ENCODE data around the gene TMEM254. TPM values are rescaled to one million over a fixed set of nuclear protein-coding genes. Genes with fewer than 3 reads are reported as not detected.
A peak's percentile ranks its signal among the peaks of the same experiment; 100 is the strongest.
"Not testable (repeated sequence)": the region's sequence is repeated elsewhere in the genome, so short reads cannot be mapped to it uniquely, and the experiment has no call there.

Gene TMEM254
- total RNA-seq, 1 donor from 2014 or later: 14.7 TPM

GRCh38 chr10:80041162-80041561, 37.3 kb upstream of the TMEM254 start:
- no peak overlapping the region for H3K4me3 Mint-ChIP-seq
- no peak for TF ChIP-seq CTCF (IDR thresholded peaks at IDR 0.05)
- no peak for ATAC-seq (ENCODE audit: low read depth)
- DNase-seq: no peak
- H3K4me1 Mint-ChIP-seq: peaks cover 4% of the 10 kb centered on the region
- H3K36me3 Mint-ChIP-seq (ENCODE audit: low read depth): no peaks in the 10 kb centered on the region
- intact Hi-C loops (cut with micrococcal nuclease): no loop called here
- peaks cover 1% of the 10 kb centered on the region for H3K27me3 Mint-ChIP-seq
- no peaks in the 10 kb centered on the region for H3K9me3 Mint-ChIP-seq
- CTCF ChIA-PET: no interaction called here
- no peak overlapping the region for H3K27ac Mint-ChIP-seq
- POLR2A ChIA-PET: no interaction called here

- ATAC-seq (ENCODE audit: low read depth); POLR2A ChIA-PET; H3K36me3 Mint-ChIP-seq (ENCODE audit: low read depth); H3K4me3 Mint-ChIP-seq; H3K9me3 Mint-ChIP-seq; H3K27ac Mint-ChIP-seq; DNase-seq; H3K27me3 Mint-ChIP-seq; H3K4me1 Mint-ChIP-seq: not testable (repeated sequence)
- intact Hi-C loops (cut with micrococcal nuclease): loop anchor here (2.0 to 5.0 kb wide), 2 partner anchors 16 to 268 kb away; no protein-coding TSS in a partner anchor
- CTCF ChIA-PET: interaction anchor here (1.0 to 4.6 kb wide), 5 partner anchors 13 to 130 kb away, joined by 3 to 18 read pairs (median 11); no protein-coding TSS in a partner anchor
These were observed 33.5 kb upstream of the TMEM254 start for GRCh38 chr10:80044935-80045334.

GRCh38 chr10:80046629-80047441, 31.6 kb upstream of the TMEM254 start:
- peak; percentile 73 for TF ChIP-seq CTCF (IDR thresholded peaks at IDR 0.05)
- intact Hi-C loops (cut with micrococcal nuclease): loop anchor here (1.0 to 5.0 kb wide), 5 partner anchors 133 to 510 kb away; no protein-coding TSS in a partner anchor
- Mint-ChIP-seq H3K27ac (no peak overlapping the region), H3K4me1 (peaks cover 10% of the 10 kb centered on the region), H3K27me3 (no peaks in the 10 kb centered on the region), H3K9me3 (no peaks in the 10 kb centered on the region), H3K36me3 (ENCODE audit: low read depth) (no peaks in the 10 kb centered on the region), H3K4me3 (no peak overlapping the region)
- DNase-seq (peak; percentile 59), ATAC-seq (ENCODE audit: low read depth) (peak; percentile 84)
- POLR2A ChIA-PET: interaction anchor here (0.9 kb wide), 1 partner anchor 12 kb away, joined by 3 read pairs; no protein-coding TSS in a partner anchor
- CTCF ChIA-PET: interaction anchor here (0.9 to 4.6 kb wide), 11 partner anchors 11 to 510 kb away, joined by 3 to 18 read pairs (median 4); no protein-coding TSS in a partner anchor

DNA sequence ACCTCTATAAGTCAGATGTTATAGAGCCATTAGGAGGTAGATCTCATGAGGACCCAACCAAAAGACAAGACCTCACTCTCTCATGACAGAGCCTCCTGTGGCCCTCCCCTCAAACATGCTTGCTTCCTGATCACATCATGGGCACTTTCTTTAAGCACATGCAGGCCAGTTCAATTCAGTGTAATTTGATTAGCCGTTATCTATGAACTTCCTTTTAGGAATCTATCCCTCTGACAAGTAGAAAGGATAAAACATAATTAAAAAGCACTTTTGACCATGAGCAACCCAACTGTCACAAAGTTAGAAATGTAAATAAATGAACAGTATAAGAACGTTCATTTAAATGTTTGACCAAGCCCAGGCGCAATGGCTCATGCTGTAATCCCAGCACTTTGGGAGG, 27.7 kb upstream of the TMEM254 start:
- H3K27ac Mint-ChIP-seq: no peak overlapping the region
- no peak overlapping the region for H3K4me3 Mint-ChIP-seq
- TF ChIP-seq CTCF (IDR thresholded peaks at IDR 0.05): no peak
- peaks cover 6% of the 10 kb centered on the region for H3K4me1 Mint-ChIP-seq
- ATAC-seq (ENCODE audit: low read depth): no peak
- no peaks in the 10 kb centered on the region for H3K36me3 Mint-ChIP-seq (ENCODE audit: low read depth)
- no peak for DNase-seq
- no peaks in the 10 kb centered on the region for H3K27me3 Mint-ChIP-seq
- CTCF ChIA-PET: interaction anchor here (1.2 kb wide), 1 partner anchor 10 kb away, joined by 3 read pairs; no protein-coding TSS in a partner anchor
- H3K9me3 Mint-ChIP-seq: no peaks in the 10 kb centered on the region
- intact Hi-C loops (cut with micrococcal nuclease): no loop called here
- POLR2A ChIA-PET: no interaction called here

DNA sequence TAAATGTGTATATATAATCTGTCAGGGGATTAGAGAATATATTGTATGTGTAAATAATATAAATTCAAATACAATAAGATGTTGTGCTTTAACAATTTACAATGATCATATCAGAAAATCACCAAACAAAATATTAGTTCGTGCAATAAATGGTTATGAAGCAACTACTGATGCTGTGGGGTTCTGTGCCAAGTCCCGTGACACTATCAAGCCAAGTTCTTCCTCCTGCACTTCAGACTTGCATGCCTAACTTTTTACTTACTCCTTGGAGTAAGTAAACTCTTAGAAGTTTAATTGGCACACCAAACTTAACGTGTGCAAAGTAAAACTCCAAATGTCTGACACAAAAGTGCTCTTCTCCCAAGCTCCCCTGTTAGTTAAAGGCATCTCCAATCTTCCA, 26.5 kb upstream of the TMEM254 start:
- Mint-ChIP-seq H3K27me3 (no peaks in the 10 kb centered on the region), H3K4me3 (no peak overlapping the region), H3K27ac (no peak overlapping the region), H3K4me1 (no peaks in the 10 kb centered on the region), H3K9me3 (no peaks in the 10 kb centered on the region), H3K36me3 (ENCODE audit: low read depth) (no peaks in the 10 kb centered on the region)
- ChIA-PET POLR2A (interaction anchor here (0.6 kb wide), 1 partner anchor 516 kb away, joined by 8 read pairs; no protein-coding TSS in a partner anchor), CTCF (no interaction called here)
- TF ChIP-seq CTCF (IDR thresholded peaks at IDR 0.05): no peak
- no peak for DNase-seq
- intact Hi-C loops (cut with micrococcal nuclease): no loop called here
- ATAC-seq (ENCODE audit: low read depth): no peak
